Kidney epithelial cell (primary cell): ENCODE data around the gene EMD. TPM values are rescaled to one million over a fixed set of nuclear protein-coding genes. Genes with fewer than 3 reads are reported as not detected.

ENCODE experiments used
- DNase-seq: peaks from one replicate; pipeline ENCODE4 v3.0.0-alpha.2; 2010; ENCODE audit warnings: low read depth
- H3K27me3 ChIP-seq: 2 replicates; pipeline ENCODE4 v1.6.0; 2011; ENCODE audit warnings: low read length; ENCODE audit not compliant: control insufficient read depth, insufficient read depth
- H3K36me3 ChIP-seq: 2 replicates; pipeline ENCODE4 v1.5.1; 2011; ENCODE audit warnings: low read length; ENCODE audit not compliant: control insufficient read depth, insufficient read depth
- H3K4me3 ChIP-seq: 2 replicates; pipeline ENCODE4 v1.5.1; 2011; ENCODE audit warnings: low read depth, mild to moderate bottlenecking, control low read depth, low read length
- total RNA-seq: library from RNA; depleted of rRNA; stranded (reverse); fragments of >200 nt; gene quantifications from 2 replicates; pipeline ENCODE4 v1.2.3, GENCODE V29; 2015
- TF ChIP-seq, protein P1 (sequence below): IDR thresholded peaks from 2 replicates; pipeline ENCODE4 v1.5.1; 2011; ENCODE audit warnings: mild to moderate bottlenecking, moderate library complexity, low read length, control low read depth, inconsistent platforms; ENCODE audit not compliant: insufficient read depth, poor library complexity, severe bottlenecking

EMD gene
- total RNA-seq, 1 donor from 2014 or later = 56.2 TPM

DNA sequence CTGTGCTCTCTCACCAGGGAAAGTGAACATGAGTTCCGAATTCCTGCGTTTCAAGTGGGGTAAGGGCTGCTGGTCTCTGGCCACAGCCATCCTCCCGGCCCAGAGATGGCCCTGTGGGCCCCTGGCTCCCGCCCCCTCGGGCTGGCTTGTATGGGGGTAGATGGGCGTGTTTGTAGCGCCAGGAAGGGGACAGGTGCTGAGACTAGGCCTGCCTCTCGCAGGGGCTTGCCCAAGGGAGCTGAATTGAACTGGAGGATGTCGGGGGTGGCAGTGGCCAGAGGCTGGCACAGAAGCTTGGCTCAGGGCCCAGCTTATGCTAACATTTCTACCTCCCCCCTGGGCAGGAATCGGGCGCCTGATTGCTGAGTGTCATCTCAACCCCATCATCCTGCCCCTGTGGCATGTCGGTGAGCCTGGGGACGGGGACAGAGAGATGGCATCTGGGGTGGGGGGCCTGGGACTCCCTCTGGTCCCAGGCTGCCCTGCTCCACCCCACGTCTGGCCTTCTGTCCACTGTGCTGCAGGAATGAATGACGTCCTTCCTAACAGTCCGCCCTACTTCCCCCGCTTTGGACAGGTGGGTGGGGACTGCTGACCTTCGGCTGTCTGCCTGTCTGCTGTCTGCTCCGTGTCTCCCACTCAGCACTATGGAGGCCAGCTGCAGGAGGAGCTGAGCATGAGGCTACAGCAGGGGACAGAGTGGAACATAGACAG lies 40.8 kb downstream of the EMD start:
- no peak for DNase-seq
- no peaks in the 10 kb centered on the region for H3K27me3 ChIP-seq
- TF ChIP-seq, protein P1, sequence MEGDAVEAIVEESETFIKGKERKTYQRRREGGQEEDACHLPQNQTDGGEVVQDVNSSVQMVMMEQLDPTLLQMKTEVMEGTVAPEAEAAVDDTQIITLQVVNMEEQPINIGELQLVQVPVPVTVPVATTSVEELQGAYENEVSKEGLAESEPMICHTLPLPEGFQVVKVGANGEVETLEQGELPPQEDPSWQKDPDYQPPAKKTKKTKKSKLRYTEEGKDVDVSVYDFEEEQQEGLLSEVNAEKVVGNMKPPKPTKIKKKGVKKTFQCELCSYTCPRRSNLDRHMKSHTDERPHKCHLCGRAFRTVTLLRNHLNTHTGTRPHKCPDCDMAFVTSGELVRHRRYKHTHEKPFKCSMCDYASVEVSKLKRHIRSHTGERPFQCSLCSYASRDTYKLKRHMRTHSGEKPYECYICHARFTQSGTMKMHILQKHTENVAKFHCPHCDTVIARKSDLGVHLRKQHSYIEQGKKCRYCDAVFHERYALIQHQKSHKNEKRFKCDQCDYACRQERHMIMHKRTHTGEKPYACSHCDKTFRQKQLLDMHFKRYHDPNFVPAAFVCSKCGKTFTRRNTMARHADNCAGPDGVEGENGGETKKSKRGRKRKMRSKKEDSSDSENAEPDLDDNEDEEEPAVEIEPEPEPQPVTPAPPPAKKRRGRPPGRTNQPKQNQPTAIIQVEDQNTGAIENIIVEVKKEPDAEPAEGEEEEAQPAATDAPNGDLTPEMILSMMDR = no peak
- H3K4me3 ChIP-seq = no peak overlapping the region
- no peaks in the 10 kb centered on the region for H3K36me3 ChIP-seq

DNA sequence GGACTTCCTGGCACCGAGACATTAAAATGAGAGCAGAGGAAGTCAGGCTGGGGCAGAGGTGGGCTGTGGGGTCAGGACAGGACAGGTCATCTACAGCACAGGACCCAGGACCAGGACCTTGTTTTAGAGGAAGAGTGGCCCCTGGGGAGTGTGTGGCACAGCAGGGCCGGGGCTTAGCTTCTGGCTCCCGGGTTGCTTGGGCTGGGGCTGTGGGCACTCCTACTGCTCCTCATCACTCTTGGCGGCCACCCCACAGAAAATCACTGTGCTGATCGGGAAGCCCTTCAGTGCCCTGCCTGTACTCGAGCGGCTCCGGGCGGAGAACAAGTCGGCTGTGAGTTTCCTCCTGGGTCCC lies 41.3 kb downstream of the EMD start:
- no peak for DNase-seq
- H3K36me3 ChIP-seq = no peaks in the 10 kb centered on the region
- TF ChIP-seq, protein P1 = no peak
- no peak overlapping the region for H3K4me3 ChIP-seq
- H3K27me3 ChIP-seq = no peaks in the 10 kb centered on the region

DNA sequence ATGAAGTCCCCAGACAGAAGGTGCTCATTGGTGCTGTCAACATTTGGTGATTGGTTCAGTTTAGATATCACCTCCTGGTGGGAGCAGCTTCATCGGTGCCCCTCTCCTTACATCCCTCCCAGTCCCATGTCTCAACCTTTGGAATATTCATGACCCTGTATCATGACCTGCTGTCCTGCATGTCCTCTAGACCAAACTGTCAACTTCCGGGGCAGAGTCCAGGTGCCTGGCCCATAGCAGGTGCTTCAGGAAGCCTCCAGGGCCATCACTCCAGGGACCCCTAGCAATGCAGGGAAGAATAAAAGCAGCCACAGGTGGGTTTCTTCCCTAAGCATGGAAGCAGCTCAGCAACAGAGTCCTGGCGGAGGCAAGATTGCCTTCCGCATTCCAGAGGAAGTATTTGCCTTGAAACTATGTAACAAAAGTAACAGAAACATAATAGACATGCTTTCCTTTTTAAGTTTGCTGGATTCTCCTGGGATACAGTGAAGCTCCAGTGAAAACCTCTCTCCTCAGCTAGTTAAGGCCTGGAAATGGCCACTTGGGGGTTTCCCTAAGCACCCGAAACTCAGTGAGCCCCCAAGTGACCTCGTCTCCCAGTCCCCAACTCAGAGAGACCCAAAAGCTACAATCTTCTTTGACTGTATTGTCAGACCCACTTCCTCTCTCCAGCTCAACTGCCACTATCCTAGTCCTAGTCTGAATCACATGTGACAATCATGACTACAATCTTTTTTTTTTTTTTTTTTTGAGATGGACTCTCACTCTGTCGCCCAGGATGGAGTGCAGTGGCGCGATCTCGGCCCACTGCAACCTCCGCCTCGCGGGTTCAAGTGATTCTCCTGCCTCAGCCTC lies 48.0 kb downstream of the EMD start:
- H3K36me3 ChIP-seq = no peaks in the 10 kb centered on the region
- TF ChIP-seq, protein P1 = no peak
- H3K4me3 ChIP-seq = no peak overlapping the region
- H3K27me3 ChIP-seq = no peaks in the 10 kb centered on the region
- DNase-seq = no peak

DNA sequence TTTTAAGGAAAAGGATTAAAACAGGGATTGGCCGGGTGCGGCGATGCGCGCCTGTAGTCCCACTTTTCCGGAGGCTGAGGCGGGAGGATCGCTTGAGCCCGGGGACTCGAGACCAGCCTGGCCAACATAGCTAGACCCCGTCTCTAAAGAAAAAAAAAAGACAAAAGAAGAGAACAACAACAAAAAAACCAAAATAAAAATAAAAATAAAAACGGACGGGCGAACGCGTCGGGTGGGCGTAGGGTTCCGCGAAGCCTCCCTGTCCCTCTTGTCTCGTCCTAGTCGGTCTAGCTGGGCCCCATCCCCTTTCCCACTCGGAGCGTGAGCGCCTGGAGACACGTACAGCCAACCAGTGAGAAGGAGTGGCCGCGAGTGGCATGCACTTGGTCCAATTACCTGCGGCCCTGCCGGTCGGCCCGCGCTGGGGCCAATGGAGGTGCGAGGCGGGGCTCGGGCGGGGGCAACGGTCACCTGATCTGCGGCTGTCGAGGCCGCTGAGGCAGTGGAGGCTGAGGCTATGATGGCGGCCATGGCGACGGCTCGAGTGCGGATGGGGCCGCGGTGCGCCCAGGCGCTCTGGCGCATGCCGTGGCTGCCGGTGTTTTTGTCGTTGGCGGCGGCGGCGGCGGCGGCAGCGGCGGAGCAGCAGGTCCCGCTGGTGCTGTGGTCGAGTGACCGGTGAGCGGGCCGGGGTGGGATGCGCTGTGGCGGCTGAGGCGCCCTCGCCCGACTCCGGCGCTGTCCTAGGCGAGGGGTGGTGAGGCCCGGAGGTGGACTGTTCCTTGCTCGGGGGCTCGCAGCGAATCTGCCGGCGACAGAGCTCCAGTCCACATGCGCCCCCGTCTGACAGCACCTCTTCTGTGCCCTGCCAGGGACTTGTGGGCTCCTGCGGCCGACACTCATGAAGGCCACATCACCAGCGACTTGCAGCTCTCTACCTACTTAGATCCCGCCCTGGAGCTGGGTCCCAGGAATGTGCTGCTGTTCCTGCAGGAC lies 49.4 kb downstream of the EMD start, which contains the start of gene ATP6AP1:
TSS of gene ATP6AP1 (plus strand) at position 502 of the 996 bp plus-strand sequence. CDS start at position 518, 16 bp downstream.
- no peaks in the 10 kb centered on the region for H3K36me3 ChIP-seq
- TF ChIP-seq, protein P1 = no peak
- H3K27me3 ChIP-seq = no peaks in the 10 kb centered on the region
- DNase-seq = peak; percentile 70
- peak within 1 kb of the TSS; percentile 67 for H3K4me3 ChIP-seq

DNA sequence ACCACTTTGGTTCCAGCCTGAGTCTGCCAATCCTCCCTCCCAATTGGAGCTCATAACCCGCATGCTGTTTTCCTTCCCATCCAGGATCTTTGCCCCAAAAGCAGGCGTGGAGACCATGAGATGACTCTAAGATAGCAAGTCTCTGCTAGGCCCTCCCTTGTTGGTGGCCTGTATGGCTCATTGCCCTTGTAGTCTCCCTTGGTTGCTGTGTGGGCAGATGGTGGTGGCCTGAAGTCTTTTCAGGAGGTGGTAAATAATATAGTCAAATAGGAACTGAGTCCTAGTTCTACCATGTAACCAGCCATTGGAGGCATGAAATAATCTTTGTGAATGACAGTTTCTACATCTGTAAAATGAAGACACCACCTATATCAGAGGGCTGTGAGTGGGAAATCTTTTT lies 50.6 kb downstream of the EMD start:
- TF ChIP-seq, protein P1 = no peak
- H3K36me3 ChIP-seq = no peaks in the 10 kb centered on the region
- DNase-seq = no peak
- H3K4me3 ChIP-seq = peak overlapping the region; percentile 11
- no peaks in the 10 kb centered on the region for H3K27me3 ChIP-seq
